ENCODE data around the gene EME2. TPM values are rescaled to one million over a fixed set of nuclear protein-coding genes. Genes with fewer than 3 reads are reported as not detected.

The EME2 gene
- total and polyA plus RNA-seq, 10 donors, result 5.1 to 41.3 (median 27.4) TPM

DNA sequence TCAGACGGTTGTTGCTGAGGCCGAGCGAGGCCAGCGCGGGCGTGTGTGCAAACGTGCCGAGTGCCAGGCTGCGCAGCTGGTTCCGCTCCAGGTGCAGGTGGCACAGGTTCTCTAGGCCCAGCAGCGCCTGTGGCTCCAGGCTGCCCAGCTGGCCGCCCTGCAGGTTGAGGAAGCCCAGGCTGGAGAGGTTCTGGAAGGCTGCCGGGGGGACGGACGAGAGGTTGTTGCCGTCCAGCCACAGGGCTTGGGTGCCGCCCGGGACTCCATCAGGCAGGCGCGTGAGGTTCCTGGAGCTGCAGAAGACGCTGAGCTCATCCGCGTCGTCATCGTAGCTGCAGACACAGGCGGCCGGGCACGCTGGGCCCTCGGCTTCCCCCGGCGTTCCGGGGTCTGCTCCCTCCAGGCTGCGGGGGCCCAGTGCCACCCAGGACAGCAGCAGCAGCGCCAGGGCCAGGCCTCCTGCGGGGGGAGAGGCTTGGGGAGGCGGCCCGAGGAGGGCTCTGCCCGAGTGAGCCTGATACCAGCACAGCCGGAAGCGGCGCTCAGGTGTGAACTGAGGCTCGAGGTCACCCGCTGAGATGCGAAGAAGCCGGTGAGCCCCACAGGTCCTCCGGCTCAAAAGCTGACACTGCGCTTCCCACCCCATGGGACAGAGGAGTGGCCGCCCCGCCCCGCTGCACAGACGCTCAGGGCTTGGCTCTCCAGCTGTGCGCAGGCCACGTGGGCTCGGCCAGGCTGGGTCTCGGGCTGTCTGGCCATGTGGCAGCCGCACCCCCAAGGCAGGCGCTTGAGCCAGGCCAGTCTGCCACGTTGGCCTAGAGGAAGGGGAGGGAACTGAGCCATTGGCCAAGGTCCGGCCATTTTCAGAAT, 19.6 kb downstream of the EME2 start:
- H3K4me3 ChIP-seq, result no peak overlapping the region
- no peak overlapping the region for H3K27ac ChIP-seq
- TF ChIP-seq POLR2AphosphoS5 (IDR thresholded peaks at IDR 0.05) (no peak), POLR2A (IDR thresholded peaks at IDR 0.05) (no peak)
- peaks cover 0 to 57% (median 45%) of the 10 kb centered on the region in 6 donors for H3K36me3 ChIP-seq
- DNase-seq, result peak; percentile 65
- H3K4me1 ChIP-seq, result peaks cover 0 to 2% (median 0%) of the 10 kb centered on the region in 6 donors
- 90 to 94% (median 92%) methylated on average over 37 to 59 of the region's 59 CpGs for WGBS, 5 donors
- H3K27me3 ChIP-seq (replicated peaks in 1 of 7), result no peaks in the 10 kb centered on the region
- peaks cover 0 to 5% (median 2%) of the 10 kb centered on the region in 8 donors for H3K9me3 ChIP-seq
- intact Hi-C loops (cut with DNase I; ENCODE audit: low total_unique reads), result no loop called here

DNA sequence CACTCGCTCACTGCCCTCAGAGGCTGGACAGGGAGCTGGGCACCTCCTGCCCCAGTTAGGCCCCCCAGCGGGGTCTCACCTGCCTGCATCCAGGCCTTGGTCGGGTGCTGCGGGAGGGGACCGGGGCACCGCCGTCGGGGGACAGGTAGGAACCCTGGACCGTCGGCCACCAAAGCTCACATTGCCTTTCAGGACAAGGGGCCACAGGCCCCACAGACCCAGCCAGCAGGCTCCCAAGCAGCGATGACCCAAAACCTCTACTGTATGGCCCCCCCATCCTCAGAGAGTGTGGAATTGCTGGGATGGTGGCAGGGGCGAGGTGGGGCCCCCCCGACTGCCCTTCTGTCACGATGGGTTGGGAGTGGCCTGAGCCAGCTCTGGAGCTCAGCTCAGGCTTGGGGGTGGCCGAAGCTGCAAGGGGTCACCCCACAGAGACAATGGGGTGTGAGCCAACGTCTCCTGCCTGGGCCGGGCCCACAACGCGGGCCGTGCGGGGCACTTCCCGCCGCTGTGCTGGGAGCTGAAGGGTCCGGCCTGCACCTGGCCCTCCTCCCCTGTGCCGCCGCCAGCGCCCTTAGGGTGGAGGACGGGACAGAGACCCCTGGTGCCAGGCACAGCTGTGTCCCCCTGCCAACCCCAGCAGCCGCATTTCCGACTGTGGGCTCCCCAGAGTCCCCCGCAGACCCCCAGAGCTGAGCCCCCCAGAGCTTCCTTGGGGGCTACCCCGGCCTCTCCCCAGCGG, 20.4 kb downstream of the EME2 start:
- H3K36me3 ChIP-seq, result peaks cover 0 to 49% (median 37%) of the 10 kb centered on the region in 6 donors
- WGBS, 5 donors, result 92 to 97% (median 92%) methylated on average over 6 to 33 of the region's 33 CpGs
- TF ChIP-seq CTCF (IDR thresholded peaks at IDR 0.05 in 8 of 11, conservative IDR thresholded peaks at IDR 0.05 in 3 of 11), result no peak
- no peak for TF ChIP-seq POLR2A (IDR thresholded peaks at IDR 0.05)
- no peak for TF ChIP-seq POLR2AphosphoS5 (IDR thresholded peaks at IDR 0.05)
- no peak overlapping the region for H3K4me3 ChIP-seq
- H3K9me3 ChIP-seq, result peaks cover 0 to 13% (median 10%) of the 10 kb centered on the region in 8 donors
- intact Hi-C loops (cut with DNase I; ENCODE audit: low total_unique reads), result no loop called here
- no peaks in the 10 kb centered on the region for H3K27me3 ChIP-seq (replicated peaks in 1 of 7)
- H3K4me1 ChIP-seq, result no peaks in the 10 kb centered on the region
- no peak overlapping the region for H3K27ac ChIP-seq
- DNase-seq, result peak; percentile 71

DNA sequence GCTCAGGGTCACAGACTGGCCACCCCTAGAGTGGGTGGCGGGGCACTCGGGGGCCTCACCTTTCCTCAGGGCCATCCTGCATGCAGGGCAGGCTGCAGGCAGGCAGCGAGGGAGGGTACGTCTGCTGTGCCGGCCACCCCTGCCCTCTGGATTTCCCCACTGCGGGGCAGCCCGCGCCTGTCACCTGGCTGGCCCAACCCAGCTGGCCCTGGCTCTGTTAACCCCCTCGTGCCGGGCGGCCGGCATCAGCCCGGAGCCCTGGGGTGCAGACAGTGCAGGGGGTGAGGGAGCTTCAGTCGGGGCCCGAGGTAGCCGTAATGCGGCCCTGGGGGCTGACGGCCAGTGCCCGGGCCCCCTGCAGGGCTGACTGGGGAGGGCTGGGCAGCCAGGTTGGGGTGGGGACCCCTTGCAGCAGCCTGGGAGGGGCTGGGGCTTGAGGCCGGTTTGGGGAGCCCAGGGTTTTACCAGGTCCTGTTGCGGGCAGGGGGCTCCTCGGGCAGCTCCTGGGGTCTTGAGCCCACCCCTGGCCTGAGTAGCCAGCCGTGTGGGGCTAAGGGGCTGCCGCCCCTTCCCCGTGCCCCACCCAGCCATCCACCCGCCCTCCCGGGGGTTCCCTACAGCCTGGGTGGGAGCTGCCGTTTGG, 21.1 kb downstream of the EME2 start, which contains the start of gene IGFALS:
TSS of gene IGFALS (minus strand) at position 128 of the 643 bp plus-strand sequence. CDS start at position 75, 53 bp downstream.
- Histone ChIP-seq H3K27ac (no peak within 1 kb of the TSS), H3K4me1 (no peaks in the 10 kb centered on the region), H3K9me3 (peaks cover 0 to 20% (median 17%) of the 10 kb centered on the region in 8 donors), H3K27me3 (replicated peaks in 1 of 7) (no peaks in the 10 kb centered on the region), H3K36me3 (peaks cover 0 to 42% (median 30%) of the 10 kb centered on the region in 6 donors), H3K4me3 (no peak within 1 kb of the TSS)
- DNase-seq, result no peak
- WGBS, 5 donors, result 63 to 86% (median 80%) methylated on average over 14 to 28 of the region's 28 CpGs
- TF ChIP-seq CTCF (IDR thresholded peaks at IDR 0.05 in 8 of 11, conservative IDR thresholded peaks at IDR 0.05 in 3 of 11), result no peak
- TF ChIP-seq POLR2AphosphoS5 (IDR thresholded peaks at IDR 0.05), result peak in 1 of 3 donors; percentile 22
- TF ChIP-seq POLR2A (IDR thresholded peaks at IDR 0.05), result no peak
- intact Hi-C loops (cut with DNase I; ENCODE audit: low total_unique reads), result no loop called here

DNA sequence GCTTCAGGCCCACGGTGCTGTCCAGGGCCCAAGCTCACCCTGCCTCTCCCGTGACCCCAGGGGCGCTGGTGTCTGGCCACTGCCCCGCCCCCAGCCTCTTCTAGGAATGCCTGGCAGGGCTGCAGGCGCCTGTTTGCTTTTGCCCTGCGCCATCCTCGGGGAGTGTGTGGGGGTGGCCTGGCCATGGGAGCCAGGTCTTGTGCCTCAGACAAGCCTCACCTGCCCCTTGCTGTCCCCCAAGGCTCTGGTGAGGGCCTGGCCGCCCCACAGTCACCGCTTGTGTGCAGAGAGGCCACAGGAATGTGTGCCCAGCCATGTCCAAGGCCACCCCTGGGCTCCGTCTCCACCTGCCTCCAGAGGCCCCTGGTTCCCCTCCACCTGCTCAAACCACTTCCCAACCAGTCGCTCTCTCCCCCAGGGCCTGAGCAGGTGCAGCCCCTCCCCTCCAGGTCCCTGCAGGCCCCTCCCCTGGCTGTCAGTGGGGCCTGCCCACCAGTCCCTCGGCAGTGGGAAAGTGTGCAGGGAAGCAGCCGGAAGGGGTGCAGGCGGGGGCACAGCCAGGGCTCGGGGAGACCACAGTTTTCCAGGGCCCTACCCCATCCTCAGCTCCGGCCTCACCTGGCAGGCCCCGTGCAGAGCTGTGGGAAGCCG, 21.7 kb downstream of the EME2 start:
- Histone ChIP-seq H3K4me1 (no peaks in the 10 kb centered on the region), H3K36me3 (peaks cover 0 to 35% (median 25%) of the 10 kb centered on the region in 6 donors), H3K27ac (no peak overlapping the region), H3K9me3 (peaks cover 0 to 27% (median 24%) of the 10 kb centered on the region in 8 donors), H3K4me3 (no peak overlapping the region), H3K27me3 (replicated peaks in 1 of 7) (no peaks in the 10 kb centered on the region)
- 68 to 83% (median 71%) methylated on average over 16 to 18 of the region's 18 CpGs for WGBS, 5 donors
- intact Hi-C loops (cut with DNase I; ENCODE audit: low total_unique reads), result no loop called here
- TF ChIP-seq POLR2A (IDR thresholded peaks at IDR 0.05) (no peak), CTCF (IDR thresholded peaks at IDR 0.05 in 8 of 11, conservative IDR thresholded peaks at IDR 0.05 in 3 of 11) (no peak), POLR2AphosphoS5 (IDR thresholded peaks at IDR 0.05) (no peak)
- peak; percentile 59 for DNase-seq

Data from spleen (tissue), 11 donors.